Spleen (tissue), 7 donors: Measurements from ENCODE around the gene TRMT61A.

Experiments used
- POLR2A ChIP-seq, 3 donors: fragments of 450-650 bp; IDR thresholded peaks; one replicate each; pipeline ENCODE4 v1.5.1; 2017; ENCODE audit warnings: antibody characterized with exemption in 3 of 3, mild to moderate bottlenecking in 1 of 3
- TF ChIP-seq, protein P1 (sequence below), 11 experiments: fragments of 200-600 bp in 7 of 11; fragments of 450-650 bp in 4 of 11; sonication (generic) in 4 of 11; IDR thresholded peaks in 8 of 11; conservative IDR thresholded peaks in 3 of 11; 1 replicate in 7 of 11; 2 replicates in 4 of 11; pipeline versions ENCODE4 v1.4.0 to v1.8.0; 2016 to 2021; ENCODE audit warnings: antibody characterized with exemption in 11 of 11, inconsistent platforms in 4 of 11, mild to moderate bottlenecking in 1 of 11
- donor health status: DM: no; HTN: no; CAD: no; lungs with moderate emphysema.
- donor health status: DM: no; HTN: no; CAD: no.
- donor health status: DM: no; HTN: no; CAD: no.

DNA sequence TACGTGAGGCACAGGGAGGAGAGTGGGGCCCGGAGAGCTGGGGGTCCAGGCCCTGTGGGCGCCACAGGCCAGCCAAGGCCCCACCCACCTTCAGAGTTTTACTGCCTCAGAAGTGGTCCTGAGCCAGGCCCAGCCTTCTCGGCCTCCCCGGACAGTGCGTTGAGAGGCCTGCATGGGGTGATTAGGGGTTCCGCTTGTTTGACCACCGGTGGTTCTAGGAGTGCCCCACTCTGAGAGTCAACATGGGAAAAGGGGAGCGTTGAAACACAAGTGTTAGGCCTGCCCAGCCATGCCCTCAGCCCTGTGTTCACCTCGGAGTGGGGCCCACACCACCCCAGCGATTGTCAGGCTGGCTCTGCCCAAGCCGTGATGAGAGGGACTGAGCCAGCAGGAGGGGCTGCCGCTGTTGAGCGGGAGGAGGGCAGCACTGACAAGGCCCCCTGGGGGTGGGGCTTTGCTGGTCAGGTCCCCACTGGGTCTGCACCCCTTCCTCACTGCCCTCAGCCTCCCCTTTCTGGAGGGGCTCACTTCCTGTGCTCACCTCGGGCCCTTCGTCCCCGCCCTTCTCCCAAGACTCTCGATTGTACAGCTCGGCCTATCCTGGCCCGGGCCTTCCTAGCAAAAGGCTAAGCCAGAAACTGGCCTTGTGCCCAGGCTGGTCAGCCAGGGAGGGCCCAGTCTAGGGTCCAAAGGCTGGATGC, 11.1 kb upstream of the TRMT61A start:
- no peak for TF ChIP-seq POLR2A (IDR thresholded peaks at IDR 0.05)
- TF ChIP-seq, protein P1, sequence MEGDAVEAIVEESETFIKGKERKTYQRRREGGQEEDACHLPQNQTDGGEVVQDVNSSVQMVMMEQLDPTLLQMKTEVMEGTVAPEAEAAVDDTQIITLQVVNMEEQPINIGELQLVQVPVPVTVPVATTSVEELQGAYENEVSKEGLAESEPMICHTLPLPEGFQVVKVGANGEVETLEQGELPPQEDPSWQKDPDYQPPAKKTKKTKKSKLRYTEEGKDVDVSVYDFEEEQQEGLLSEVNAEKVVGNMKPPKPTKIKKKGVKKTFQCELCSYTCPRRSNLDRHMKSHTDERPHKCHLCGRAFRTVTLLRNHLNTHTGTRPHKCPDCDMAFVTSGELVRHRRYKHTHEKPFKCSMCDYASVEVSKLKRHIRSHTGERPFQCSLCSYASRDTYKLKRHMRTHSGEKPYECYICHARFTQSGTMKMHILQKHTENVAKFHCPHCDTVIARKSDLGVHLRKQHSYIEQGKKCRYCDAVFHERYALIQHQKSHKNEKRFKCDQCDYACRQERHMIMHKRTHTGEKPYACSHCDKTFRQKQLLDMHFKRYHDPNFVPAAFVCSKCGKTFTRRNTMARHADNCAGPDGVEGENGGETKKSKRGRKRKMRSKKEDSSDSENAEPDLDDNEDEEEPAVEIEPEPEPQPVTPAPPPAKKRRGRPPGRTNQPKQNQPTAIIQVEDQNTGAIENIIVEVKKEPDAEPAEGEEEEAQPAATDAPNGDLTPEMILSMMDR (IDR thresholded peaks at IDR 0.05 in 8 of 11, conservative IDR thresholded peaks at IDR 0.05 in 3 of 11) = no peak
